ENCODE measurements around the gene NOS1AP. TPM values are rescaled to one million over a fixed set of nuclear protein-coding genes. Genes with fewer than 3 reads are reported as not detected.

Gene NOS1AP
- total RNA-seq, 1 donor from 2014 or later: 4.5 TPM

DNA sequence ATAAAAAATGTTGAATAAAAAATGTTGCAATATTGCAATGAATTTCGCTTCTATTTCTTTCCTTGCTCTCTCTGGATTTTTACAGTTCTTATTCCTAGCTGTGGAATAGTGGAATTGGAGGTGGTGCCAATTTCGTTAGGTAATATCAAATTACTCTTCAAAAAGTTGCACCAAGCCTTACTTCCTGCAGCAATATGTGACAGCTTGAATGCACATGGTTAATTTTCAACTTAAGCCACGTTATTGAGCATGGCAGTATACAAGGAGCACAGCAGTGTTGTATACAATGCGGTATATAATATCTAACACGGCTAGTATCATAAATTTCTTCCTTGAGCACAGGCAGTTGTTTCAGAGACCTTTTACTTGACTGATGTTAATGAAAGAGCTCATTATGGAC, 152.5 kb downstream of the NOS1AP start:
- H3K9me3 Mint-ChIP-seq (ENCODE audit: low read depth): no peaks in the 10 kb centered on the region
- no peak overlapping the region for H3K4me3 Mint-ChIP-seq (ENCODE audit: unreplicated experiment)
- DNase-seq (ENCODE audit: low spot score): no peak
- no peak for TF ChIP-seq CTCF (IDR thresholded peaks at IDR 0.05)
- H3K27ac Mint-ChIP-seq (ENCODE audit: unreplicated experiment): no peak overlapping the region
- peaks cover 21% of the 10 kb centered on the region for H3K4me1 Mint-ChIP-seq (ENCODE audit: low read depth)
- no peaks in the 10 kb centered on the region for H3K36me3 Mint-ChIP-seq (ENCODE audit: low read depth)
- no peaks in the 10 kb centered on the region for H3K27me3 Mint-ChIP-seq (ENCODE audit: low read depth)

- H3K4me1 Mint-ChIP-seq (ENCODE audit: low read depth): peaks cover 18% of the 10 kb centered on the region
- no peak for TF ChIP-seq CTCF (IDR thresholded peaks at IDR 0.05)
- H3K9me3 Mint-ChIP-seq (ENCODE audit: low read depth): no peaks in the 10 kb centered on the region
- DNase-seq (ENCODE audit: low spot score): no peak
- no peaks in the 10 kb centered on the region for H3K36me3 Mint-ChIP-seq (ENCODE audit: low read depth)
- no peak overlapping the region for H3K4me3 Mint-ChIP-seq (ENCODE audit: unreplicated experiment)
- no peaks in the 10 kb centered on the region for H3K27me3 Mint-ChIP-seq (ENCODE audit: low read depth)
- H3K27ac Mint-ChIP-seq (ENCODE audit: unreplicated experiment): no peak overlapping the region
Measured at GRCh38 chr1:162222730-162223129, 153.2 kb downstream of the NOS1AP start.

GRCh38 chr1:162223488-162223887, 154.0 kb downstream of the NOS1AP start:
- no peaks in the 10 kb centered on the region for H3K27me3 Mint-ChIP-seq (ENCODE audit: low read depth)
- no peak for TF ChIP-seq CTCF (IDR thresholded peaks at IDR 0.05)
- H3K36me3 Mint-ChIP-seq (ENCODE audit: low read depth): no peaks in the 10 kb centered on the region
- no peak overlapping the region for H3K4me3 Mint-ChIP-seq (ENCODE audit: unreplicated experiment)
- no peaks in the 10 kb centered on the region for H3K9me3 Mint-ChIP-seq (ENCODE audit: low read depth)
- no peak overlapping the region for H3K27ac Mint-ChIP-seq (ENCODE audit: unreplicated experiment)
- no peak for DNase-seq (ENCODE audit: low spot score)
- H3K4me1 Mint-ChIP-seq (ENCODE audit: low read depth): peaks cover 10% of the 10 kb centered on the region

DNA sequence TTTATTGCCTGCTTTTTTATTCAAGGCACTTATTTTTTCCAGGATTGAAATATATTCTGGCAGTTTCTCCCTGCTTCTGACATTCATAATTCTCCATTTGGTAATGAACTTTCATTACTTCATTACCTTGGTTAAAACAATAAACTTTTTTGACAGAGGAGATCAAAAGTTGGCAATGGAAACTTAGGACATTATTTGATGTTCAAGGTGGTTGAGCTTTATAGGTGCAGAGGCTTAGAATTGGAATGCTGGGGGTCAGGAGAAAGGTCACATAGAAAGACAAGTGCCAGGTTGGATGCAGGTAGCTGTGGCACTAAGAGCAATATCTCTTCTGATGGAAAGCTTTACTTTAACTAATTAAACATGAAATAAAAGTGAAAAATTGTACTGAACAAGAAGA, 154.8 kb downstream of the NOS1AP start:
- no peak for TF ChIP-seq CTCF (IDR thresholded peaks at IDR 0.05)
- H3K36me3 Mint-ChIP-seq (ENCODE audit: low read depth): no peaks in the 10 kb centered on the region
- H3K27ac Mint-ChIP-seq (ENCODE audit: unreplicated experiment): no peak overlapping the region
- H3K27me3 Mint-ChIP-seq (ENCODE audit: low read depth): peaks cover 2% of the 10 kb centered on the region
- DNase-seq (ENCODE audit: low spot score): no peak
- H3K9me3 Mint-ChIP-seq (ENCODE audit: low read depth): no peaks in the 10 kb centered on the region
- no peak overlapping the region for H3K4me3 Mint-ChIP-seq (ENCODE audit: unreplicated experiment)
- H3K4me1 Mint-ChIP-seq (ENCODE audit: low read depth): peaks cover 6% of the 10 kb centered on the region

DNA sequence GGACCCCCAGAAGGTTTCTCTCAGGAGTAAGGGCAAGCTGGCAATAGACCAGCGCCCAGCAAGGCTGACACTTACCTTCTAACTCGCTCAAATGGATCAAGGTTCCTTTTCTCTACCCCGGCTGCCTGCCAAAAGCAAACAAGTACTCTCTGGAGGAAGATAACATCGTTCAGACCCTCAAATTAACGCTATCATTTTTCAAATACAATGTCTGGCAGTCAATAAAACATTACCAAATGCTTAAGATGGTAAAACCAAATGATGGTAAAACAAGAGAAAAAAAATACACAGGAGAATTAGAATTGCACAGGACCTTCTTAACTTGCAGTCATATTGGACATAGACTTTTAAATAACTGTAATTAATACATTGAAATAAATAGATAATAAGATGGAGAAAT, 159.1 kb downstream of the NOS1AP start:
- H3K27me3 Mint-ChIP-seq (ENCODE audit: low read depth): peaks cover 2% of the 10 kb centered on the region
- no peak for TF ChIP-seq CTCF (IDR thresholded peaks at IDR 0.05)
- H3K36me3 Mint-ChIP-seq (ENCODE audit: low read depth): no peaks in the 10 kb centered on the region
- no peak overlapping the region for H3K27ac Mint-ChIP-seq (ENCODE audit: unreplicated experiment)
- H3K4me1 Mint-ChIP-seq (ENCODE audit: low read depth): peaks cover 10% of the 10 kb centered on the region
- no peak for DNase-seq (ENCODE audit: low spot score)
- H3K4me3 Mint-ChIP-seq (ENCODE audit: unreplicated experiment): no peak overlapping the region
- no peaks in the 10 kb centered on the region for H3K9me3 Mint-ChIP-seq (ENCODE audit: low read depth)
